Activated T-cell treated with anti-CD3 and anti-CD28 coated beads, Interleukin-2, amount 50 U/mL, for 72 hours (primary cell): ENCODE measurements around the gene CCDC85B. TPM values are rescaled to one million over a fixed set of nuclear protein-coding genes. Genes with fewer than 3 reads are reported as not detected.
"Not testable (repeated sequence)": the region's sequence is repeated elsewhere in the genome, so short reads cannot be mapped to it uniquely, and the experiment has no call there.

Experiments used
- ATAC-seq, 2 donors: fragments of 150-1000 bp; cut with Tn5 transposase; replicated peaks in 1 of 2; 2 replicates each; pipeline ENCODE4 v1.10.0; 2021; ENCODE audit warnings: moderate library complexity in 2 of 2, mild to moderate bottlenecking in 1 of 2
- DNase-seq, 2 donors: peaks; one replicate each; pipeline ENCODE4 v3.0.0; 2021 to 2022; ENCODE audit warnings: mixed read lengths in 1 of 2
- H3K27ac Mint-ChIP-seq: one replicate; pipeline ENCODE4 v1.8.0; 2022; ENCODE audit warnings: mild to moderate bottlenecking, moderate library complexity, mixed read lengths
- H3K27me3 Mint-ChIP-seq: one replicate; pipeline ENCODE4 v1.8.0; 2022; ENCODE audit warnings: low read depth, mixed read lengths
- H3K36me3 Mint-ChIP-seq, 2 donors: one replicate each; pipeline ENCODE4 v1.8.0; 2022; ENCODE audit warnings: mixed read lengths in 2 of 2, mild to moderate bottlenecking in 1 of 2; ENCODE audit not compliant: insufficient read depth in 2 of 2
- H3K4me1 Mint-ChIP-seq: one replicate; pipeline ENCODE4 v1.8.0; 2022; ENCODE audit warnings: low read depth, mixed read lengths
- H3K4me3 Mint-ChIP-seq, 2 donors: one replicate each; pipeline ENCODE4 v1.8.0; 2022; ENCODE audit warnings: mild to moderate bottlenecking in 2 of 2, mixed read lengths in 2 of 2, moderate library complexity in 2 of 2
- H3K9me3 Mint-ChIP-seq, 2 donors: one replicate each; pipeline ENCODE4 v1.8.0; 2022; ENCODE audit warnings: mixed read lengths in 2 of 2
- total RNA-seq, 2 donors: library from RNA; stranded (reverse); gene quantifications; one replicate each; pipeline ENCODE4 v1.2.3, GENCODE V29; 2022

CCDC85B gene
- 10 to 100 TPM; 35.4 to 37.5 TPM for total RNA-seq

DNA sequence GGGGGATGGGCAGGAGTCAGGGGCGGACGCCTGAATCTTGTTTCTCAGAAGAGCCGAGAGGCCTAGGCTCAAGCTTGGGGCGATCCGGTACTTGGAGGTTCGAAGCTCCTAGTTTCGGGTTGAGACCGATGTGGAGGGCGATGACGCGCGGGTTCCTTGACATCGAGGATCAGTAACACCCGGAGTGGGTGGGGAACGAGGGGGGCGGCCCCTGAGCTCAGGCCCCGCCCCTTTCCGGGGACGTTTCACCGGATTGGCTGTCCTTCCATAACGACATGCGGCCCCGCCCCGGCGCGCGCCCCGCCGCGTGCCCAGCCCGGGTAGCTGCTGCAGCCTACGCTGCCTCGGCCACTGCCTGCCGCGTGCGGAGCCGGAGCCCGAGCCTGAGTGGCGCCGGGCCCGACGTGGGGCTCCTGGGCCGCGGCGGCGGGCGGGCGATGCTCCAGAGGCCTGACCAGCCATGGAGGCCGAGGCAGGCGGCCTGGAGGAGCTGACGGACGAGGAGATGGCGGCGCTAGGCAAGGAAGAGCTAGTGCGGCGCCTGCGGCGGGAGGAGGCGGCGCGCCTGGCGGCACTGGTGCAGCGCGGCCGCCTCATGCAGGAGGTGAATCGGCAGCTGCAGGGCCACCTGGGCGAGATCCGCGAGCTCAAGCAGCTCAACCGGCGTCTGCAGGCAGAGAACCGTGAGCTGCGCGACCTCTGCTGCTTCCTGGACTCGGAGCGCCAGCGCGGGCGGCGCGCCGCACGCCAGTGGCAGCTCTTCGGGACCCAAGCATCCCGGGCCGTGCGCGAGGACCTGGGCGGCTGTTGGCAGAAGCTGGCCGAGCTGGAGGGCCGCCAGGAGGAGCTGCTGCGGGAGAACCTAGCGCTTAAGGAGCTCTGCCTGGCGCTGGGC is at the start of gene CCDC85B:
Gene CCDC85B (plus strand): TSS at position 350 of the 895 bp plus-strand sequence. CDS start 111 bp downstream, at position 461.
- DNase-seq (peak; percentile 99 to 100), ATAC-seq (peak; percentile 71 to 74)
- Mint-ChIP-seq H3K9me3 (no peaks in the 10 kb centered on the region), H3K4me3 (peak within 1 kb of the TSS; percentile 91 to 94), H3K4me1 (peaks cover 74% of the 10 kb centered on the region), H3K36me3 (peaks cover 1 to 9% of the 10 kb centered on the region in 2 donors), H3K27me3 (no peaks in the 10 kb centered on the region), H3K27ac (peak within 1 kb of the TSS; percentile 91)

DNA sequence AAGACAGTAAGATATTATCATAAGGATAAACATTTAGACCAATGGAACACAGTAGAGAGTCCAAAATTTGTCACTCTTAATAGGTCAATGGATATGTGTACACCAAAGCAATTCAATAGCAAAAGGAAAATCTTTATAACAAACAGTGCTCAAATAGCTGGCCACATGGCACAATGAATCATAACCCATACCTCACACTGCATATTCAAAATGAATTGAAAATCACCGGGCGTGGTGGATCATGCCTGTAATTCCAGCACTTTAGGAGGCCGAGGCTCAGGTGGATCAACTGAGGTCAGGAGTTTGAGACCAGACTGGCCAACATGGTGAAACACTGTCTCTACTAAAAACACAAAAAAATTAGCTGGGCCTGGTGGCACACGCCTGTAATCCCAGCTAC is 48.3 kb upstream of the CCDC85B start:
- Mint-ChIP-seq H3K36me3 (no peaks in the 10 kb centered on the region), H3K9me3 (no peaks in the 10 kb centered on the region), H3K27ac (no peak overlapping the region), H3K4me1 (no peaks in the 10 kb centered on the region), H3K4me3 (no peak overlapping the region), H3K27me3 (no peaks in the 10 kb centered on the region)
- ATAC-seq (no peak), DNase-seq (no peak)

DNA sequence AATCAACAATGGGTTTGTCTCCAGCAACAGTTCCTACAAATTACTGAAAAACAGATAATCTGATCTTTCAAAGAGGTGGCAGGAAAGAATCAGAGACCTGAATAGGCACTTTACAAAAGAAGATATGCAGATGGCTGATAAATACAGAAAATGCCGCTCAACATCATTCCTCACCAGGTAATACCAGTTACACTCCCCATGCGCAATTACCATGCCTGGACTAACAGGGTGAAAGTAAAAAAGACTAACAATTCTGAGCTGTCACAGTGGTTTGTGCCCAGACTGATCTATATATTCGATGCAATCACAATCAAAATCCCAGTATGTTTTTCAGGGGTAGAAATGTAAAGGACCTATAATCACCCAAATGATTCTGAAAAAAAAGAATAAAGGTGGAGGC is 46.7 kb upstream of the CCDC85B start:
- no peak overlapping the region for H3K27ac Mint-ChIP-seq
- no peak for ATAC-seq
- no peaks in the 10 kb centered on the region for H3K9me3 Mint-ChIP-seq
- no peaks in the 10 kb centered on the region for H3K27me3 Mint-ChIP-seq
- H3K4me1 Mint-ChIP-seq = no peaks in the 10 kb centered on the region
- no peaks in the 10 kb centered on the region for H3K36me3 Mint-ChIP-seq
- DNase-seq = no peak
- no peak overlapping the region for H3K4me3 Mint-ChIP-seq

DNA sequence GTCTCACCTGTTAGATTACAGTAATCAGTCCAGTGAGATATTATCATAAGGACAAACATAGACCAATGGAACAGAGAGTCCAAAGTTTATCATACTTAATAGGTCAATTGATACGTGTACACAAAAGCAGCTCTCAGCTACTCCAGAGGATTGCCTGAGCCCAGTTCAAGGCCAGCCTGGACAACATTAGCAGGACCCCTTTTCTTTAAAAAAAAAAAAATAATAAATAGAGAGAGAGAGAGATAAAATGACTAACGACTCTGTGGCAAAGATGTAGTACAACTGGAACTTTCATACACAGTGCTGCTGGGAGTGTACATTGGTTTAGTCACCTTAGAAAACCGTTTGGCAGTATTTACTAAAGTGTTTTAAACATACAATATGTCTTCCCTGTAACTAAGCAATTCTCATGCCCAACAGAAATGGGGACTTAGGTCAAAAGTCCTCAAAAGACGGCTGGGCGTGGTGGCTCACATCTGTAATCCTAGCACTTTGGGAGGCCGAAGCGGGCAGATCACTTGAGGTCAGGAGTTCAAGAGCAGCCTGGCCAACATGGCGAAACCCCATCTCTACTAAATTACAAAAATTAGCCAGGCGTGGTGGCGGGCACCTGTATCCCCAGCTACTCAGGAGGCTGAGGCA is 46.1 kb upstream of the CCDC85B start:
- no peaks in the 10 kb centered on the region for H3K27me3 Mint-ChIP-seq
- no peak overlapping the region for H3K4me3 Mint-ChIP-seq
- ATAC-seq = no peak
- DNase-seq = no peak
- H3K4me1 Mint-ChIP-seq = no peaks in the 10 kb centered on the region
- H3K27ac Mint-ChIP-seq = no peak overlapping the region
- no peaks in the 10 kb centered on the region for H3K36me3 Mint-ChIP-seq
- H3K9me3 Mint-ChIP-seq = no peaks in the 10 kb centered on the region

DNA sequence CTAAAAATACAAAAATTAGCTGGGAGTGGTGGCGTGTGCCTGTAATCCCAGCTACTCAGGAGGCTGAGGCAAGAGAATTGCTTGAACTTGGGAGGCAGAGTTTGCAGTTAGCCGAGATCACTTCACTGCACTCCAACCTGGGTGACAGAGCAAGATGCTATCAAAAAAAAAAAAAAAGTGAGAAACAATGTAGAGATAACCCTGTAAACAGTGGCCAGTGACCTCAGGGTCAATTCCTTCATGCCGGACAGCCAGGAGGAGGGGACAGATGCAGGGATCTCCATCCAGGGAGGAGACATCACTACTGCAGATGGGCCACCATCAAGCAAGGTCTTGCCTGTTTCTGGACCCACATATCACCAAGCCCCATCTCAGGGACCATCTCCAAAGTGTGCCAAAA is 42.7 kb upstream of the CCDC85B start:
- DNase-seq (no peak), ATAC-seq (no peak)
- Mint-ChIP-seq H3K4me1 (no peaks in the 10 kb centered on the region), H3K36me3 (peaks cover 0 to 9% of the 10 kb centered on the region in 2 donors), H3K27me3 (no peaks in the 10 kb centered on the region), H3K27ac (peak overlapping the region; percentile 28), H3K4me3 (no peak overlapping the region), H3K9me3 (no peaks in the 10 kb centered on the region)

DNA sequence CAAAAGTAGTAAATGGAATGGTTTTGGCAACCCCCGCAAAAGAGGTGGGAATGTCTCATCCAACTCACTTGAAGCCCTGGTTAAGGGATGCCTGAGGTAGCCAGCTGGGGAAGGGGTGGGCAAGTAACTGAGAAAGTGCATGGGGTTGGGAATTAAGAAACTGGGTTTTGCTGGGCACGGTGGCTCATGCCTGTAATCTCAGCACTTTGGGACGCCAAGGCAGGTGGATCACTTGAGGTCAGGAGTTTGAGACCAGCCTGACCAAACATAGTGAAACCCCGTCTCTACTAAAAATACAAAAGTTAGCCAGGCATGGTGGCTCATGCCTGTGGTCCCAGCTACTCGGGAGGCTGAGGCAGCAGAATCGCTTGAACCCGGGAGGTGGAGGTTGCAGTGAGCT is 41.8 kb upstream of the CCDC85B start:
- not testable (repeated sequence) for DNase-seq, H3K9me3 Mint-ChIP-seq, H3K4me1 Mint-ChIP-seq, ATAC-seq, H3K27me3 Mint-ChIP-seq, H3K27ac Mint-ChIP-seq, H3K4me3 Mint-ChIP-seq
- peaks cover 3 to 14% of the 10 kb centered on the region in 2 donors for H3K36me3 Mint-ChIP-seq

DNA sequence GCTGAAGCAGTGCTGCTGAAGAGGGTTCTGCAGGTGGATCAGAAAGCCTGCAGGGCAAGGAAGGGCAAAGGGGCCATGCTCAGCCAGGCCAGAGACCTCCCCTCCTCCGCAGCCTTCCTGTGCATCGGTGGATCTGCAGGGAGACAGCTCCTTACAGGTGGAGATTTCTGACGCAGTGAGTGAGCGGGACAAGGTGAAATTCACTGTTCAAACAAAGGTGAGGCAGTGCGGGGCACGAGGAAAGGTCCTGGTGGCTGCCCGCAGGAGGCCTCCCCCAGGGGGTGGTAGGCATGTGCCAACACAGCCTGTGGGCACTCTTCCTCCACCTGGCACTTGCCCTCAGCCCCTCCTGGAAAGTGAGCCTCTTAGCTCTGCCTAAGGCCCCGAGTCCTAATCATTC is 41.1 kb upstream of the CCDC85B start:
- peak; percentile 12 to 18 for ATAC-seq
- Mint-ChIP-seq H3K27me3 (no peaks in the 10 kb centered on the region), H3K4me1 (peaks cover 12% of the 10 kb centered on the region), H3K4me3 (no peak overlapping the region), H3K27ac (no peak overlapping the region), H3K36me3 (peaks cover 8 to 20% of the 10 kb centered on the region in 2 donors), H3K9me3 (no peaks in the 10 kb centered on the region)
- DNase-seq = no peak

DNA sequence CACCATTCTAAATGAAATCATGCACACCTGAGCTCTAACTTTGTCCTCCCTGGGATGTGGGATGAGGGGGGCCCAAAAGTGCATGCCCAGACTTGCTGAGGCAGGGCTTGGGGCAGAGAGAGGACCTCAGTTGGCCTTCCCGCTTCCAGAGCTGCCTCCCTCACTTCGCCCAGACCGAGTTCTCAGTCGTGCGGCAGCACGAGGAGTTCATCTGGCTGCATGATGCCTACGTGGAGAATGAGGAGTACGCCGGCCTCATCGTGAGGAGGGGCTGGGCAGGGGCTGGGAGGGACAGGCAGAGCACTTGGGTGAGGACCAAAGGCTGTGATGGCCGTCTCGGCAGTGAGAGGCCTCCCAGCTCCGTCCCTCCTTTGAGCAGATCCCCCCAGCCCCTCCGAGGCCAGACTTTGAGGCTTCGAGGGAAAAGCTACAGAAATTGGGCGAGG is 40.7 kb upstream of the CCDC85B start:
- Mint-ChIP-seq H3K9me3 (no peaks in the 10 kb centered on the region), H3K27ac (no peak overlapping the region), H3K4me1 (peaks cover 17% of the 10 kb centered on the region), H3K4me3 (no peak overlapping the region), H3K36me3 (peaks cover 11 to 24% of the 10 kb centered on the region in 2 donors), H3K27me3 (no peaks in the 10 kb centered on the region)
- DNase-seq (no peak), ATAC-seq (peak; percentile 3 to 8)

DNA sequence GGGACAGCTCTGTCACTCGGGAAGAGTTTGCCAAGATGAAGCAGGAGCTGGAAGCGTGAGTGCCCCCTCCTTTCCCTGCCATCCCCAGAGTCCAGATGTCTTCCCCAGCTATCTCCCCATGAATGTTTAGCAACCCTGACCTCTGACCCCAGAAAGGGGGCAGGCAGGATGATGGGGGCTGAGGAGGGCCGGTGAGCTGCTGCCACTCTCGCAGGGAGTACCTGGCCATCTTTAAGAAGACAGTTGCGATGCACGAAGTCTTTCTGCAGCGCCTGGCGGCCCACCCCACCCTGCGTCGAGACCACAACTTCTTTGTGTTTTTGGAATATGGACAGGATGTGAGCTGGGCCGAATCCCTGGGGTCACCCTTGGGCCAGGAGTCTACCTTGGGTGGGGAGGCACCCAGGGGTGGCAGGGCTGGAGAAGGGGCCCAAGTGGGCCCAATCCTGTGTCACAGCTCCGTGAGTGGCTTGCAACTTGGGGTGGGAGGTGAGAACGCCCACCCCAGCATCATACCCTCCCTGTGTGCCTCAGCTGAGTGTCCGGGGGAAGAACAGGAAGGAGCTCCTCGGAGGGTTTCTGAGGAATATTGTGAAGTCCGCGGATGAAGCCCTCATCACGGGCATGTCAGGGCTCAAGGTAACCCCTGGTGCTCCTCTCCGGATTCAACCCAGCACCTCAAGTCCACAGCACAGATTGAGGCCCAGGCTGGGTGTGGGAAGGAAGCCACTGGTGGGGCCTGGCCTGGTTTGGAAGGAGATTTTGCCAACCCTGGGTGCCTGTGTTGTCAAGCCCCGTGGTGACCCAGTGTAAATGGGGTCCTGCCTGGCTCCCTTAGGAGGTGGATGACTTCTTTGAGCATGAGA is 40.0 kb upstream of the CCDC85B start:
- ATAC-seq (peak; percentile 7 to 18), DNase-seq (no peak)
- H3K27me3 Mint-ChIP-seq = no peaks in the 10 kb centered on the region
- H3K36me3 Mint-ChIP-seq = peaks cover 14 to 29% of the 10 kb centered on the region in 2 donors
- no peak overlapping the region for H3K27ac Mint-ChIP-seq
- peaks cover 23% of the 10 kb centered on the region for H3K4me1 Mint-ChIP-seq
- no peaks in the 10 kb centered on the region for H3K9me3 Mint-ChIP-seq
- no peak overlapping the region for H3K4me3 Mint-ChIP-seq

DNA sequence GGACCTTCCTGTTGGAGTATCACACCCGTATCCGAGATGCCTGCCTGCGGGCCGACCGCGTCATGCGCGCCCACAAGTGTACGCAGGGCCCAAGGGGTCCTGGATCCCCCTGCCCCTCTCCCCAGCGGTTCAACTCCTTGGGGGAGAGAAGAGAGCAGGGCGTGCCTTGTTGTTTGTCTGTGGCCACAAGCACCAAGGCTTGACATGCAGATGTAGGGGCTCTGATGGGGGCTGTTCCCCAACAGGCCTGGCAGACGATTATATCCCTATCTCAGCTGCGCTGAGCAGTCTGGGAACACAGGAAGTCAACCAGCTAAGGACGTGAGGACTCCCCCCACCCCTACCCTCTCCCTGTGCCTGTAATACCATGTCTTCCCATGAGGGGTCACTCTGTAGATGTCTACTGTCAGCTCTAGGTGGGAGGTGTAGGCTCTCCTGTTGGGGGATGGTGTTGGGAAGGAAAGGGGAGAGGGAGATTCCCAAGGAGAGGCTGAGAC is 39.3 kb upstream of the CCDC85B start:
- Mint-ChIP-seq H3K27ac (no peak overlapping the region), H3K4me3 (no peak overlapping the region), H3K36me3 (peaks cover 16 to 33% of the 10 kb centered on the region in 2 donors), H3K27me3 (no peaks in the 10 kb centered on the region), H3K4me1 (peaks cover 30% of the 10 kb centered on the region), H3K9me3 (no peaks in the 10 kb centered on the region)
- DNase-seq (no peak), ATAC-seq (peak; percentile 2 to 7)

DNA sequence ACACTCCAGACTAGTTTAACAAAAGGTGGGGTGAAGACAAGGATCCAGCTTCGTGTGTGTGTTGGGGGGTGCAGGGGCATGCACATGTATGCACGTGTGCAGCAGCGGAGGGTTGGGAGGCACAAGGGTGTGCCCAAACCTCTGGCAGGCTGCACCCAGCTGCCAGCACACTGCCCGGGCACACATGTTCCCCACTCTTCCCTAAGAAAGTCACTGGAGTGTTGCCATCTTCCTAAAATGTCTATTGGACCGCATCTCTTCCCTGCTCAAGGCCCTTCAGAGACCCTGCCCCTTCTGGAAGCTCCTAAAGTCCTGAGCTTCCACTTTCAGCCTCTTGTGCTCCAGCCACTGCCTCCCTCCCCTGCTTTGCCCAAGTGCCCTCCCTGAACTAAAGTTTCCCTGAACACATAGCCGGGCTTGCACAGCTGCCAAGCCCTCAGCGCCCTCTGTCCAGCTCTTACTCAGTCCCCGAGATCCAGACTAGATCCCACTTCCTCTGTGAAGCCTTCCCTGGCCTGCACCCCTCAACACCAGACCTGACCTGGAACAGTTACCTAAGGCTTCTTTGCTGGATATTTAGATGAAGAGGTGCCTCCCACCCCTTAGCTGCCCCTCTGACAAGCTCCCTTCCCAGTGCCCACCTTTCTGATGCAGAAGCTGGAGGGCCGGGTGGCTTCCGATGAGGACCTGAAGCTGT is 38.5 kb upstream of the CCDC85B start:
- H3K9me3 Mint-ChIP-seq = no peaks in the 10 kb centered on the region
- H3K4me3 Mint-ChIP-seq = no peak overlapping the region
- no peak overlapping the region for H3K27ac Mint-ChIP-seq
- H3K4me1 Mint-ChIP-seq = peaks cover 38% of the 10 kb centered on the region
- peaks cover 23 to 41% of the 10 kb centered on the region in 2 donors for H3K36me3 Mint-ChIP-seq
- ATAC-seq (no peak), DNase-seq (no peak)
- no peaks in the 10 kb centered on the region for H3K27me3 Mint-ChIP-seq

DNA sequence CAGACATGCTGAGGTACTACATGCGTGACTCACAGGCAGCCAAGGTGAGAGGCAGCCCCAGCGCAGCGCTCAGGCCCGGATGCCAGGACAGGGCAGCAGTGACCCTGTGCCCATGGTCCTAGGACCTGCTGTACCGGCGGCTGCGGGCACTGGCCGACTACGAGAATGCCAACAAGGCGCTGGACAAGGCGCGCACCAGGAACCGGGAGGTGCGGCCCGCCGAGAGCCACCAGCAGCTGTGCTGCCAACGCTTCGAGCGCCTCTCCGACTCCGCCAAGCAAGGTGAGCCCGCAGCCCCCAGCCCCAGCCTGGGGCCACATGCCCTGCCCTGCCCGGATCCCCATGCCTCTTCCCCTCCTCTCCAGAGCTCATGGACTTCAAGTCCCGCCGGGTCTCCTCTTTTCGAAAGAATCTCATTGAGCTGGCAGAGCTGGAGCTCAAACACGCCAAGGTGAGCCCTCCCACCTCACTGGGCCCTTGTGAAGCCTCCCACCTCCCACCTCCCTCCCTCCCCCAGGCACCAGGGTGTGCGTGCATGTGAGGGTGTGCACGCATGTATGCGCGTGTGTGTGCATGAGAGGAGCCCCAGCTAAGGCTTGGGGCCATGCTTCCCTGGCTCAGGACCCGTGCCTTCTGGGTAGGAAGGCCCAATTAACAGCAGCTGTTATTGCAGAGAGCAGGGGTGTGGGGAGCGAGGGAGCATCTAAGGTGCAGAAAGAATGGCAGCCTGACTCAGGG is 37.8 kb upstream of the CCDC85B start:
- H3K27ac Mint-ChIP-seq = no peak overlapping the region
- H3K36me3 Mint-ChIP-seq = peaks cover 23 to 41% of the 10 kb centered on the region in 2 donors
- no peaks in the 10 kb centered on the region for H3K27me3 Mint-ChIP-seq
- ATAC-seq = no peak
- peaks cover 39% of the 10 kb centered on the region for H3K4me1 Mint-ChIP-seq
- DNase-seq = no peak
- H3K9me3 Mint-ChIP-seq = no peaks in the 10 kb centered on the region
- H3K4me3 Mint-ChIP-seq = no peak overlapping the region
